K562 (cell line): ENCODE results near the gene LDAH. TPM values are rescaled to one million over a fixed set of nuclear protein-coding genes. Genes with fewer than 3 reads are reported as not detected.

Source experiments
- ATAC-seq: fragments of 200-7000 bp; cut with Tn5 transposase; 3 replicates; pipeline ENCODE4 v1.9.1; 2020; ENCODE audit warnings: moderate library complexity
- BruUV-seq: library from RNA; stranded (reverse); fragments of 400-500 nt; replicated peaks from 2 replicates; lab custom pipeline; 2021; lab: Mats Ljungman, UMichigan
- CTCF ChIA-PET: fragments of 300-600 bp; formaldehyde crosslinking; extraction: SDS; loops from one replicate; lab custom pipeline; 2021; ENCODE audit warnings: low intra/inter-chr PET ratio; lab: Yijun Ruan, JAX
- POLR2A ChIA-PET: fragments of 300-600, 350-650 bp; sonication (Branson Sonifier 250); formaldehyde crosslinking; extraction: SDS; loops from one replicate; lab custom pipeline; 2021; ENCODE audit warnings: antibody characterized with exemption, inconsistent platforms; lab: Yijun Ruan, JAX
- DNase-seq, 4 experiments: peaks; one replicate each; pipeline versions ENCODE4 v3.0.0 to v3.0.0-alpha.2; 2011 to 2018; ENCODE audit warnings: low spot score in 3 of 4, mixed read lengths in 3 of 4; ENCODE audit errors: extremely low read depth in 1 of 4
- FAIRE-seq: peaks from 2 replicates; lab custom pipeline; 2011; peaks lifted over from hg19 to GRCh38; lab: Jason Lieb, UNC
- H2AFZ ChIP-seq: 2 replicates; pipeline ENCODE4 v1.6.0; 2011; ENCODE audit warnings: low read depth, low read length, control low read depth, inconsistent platforms
- H3K27ac ChIP-seq: fragments of 200-600 bp; 3 replicates; pipeline ENCODE4 v1.8.0; 2011; ENCODE audit warnings: low read depth, mild to moderate bottlenecking, control low read depth, inconsistent platforms, low read length, moderate library complexity, mixed read lengths; ENCODE audit errors: extremely low read depth
- H3K27me3 ChIP-seq, 2 experiments: fragments of 300-600 bp in 1 of 2; 2 replicates in 1 of 2; 3 replicates in 1 of 2; pipeline versions ENCODE4 v1.6.0 to v1.8.0; 2011; ENCODE audit warnings: inconsistent platforms in 2 of 2, low read length in 2 of 2, mild to moderate bottlenecking in 1 of 2, mixed read lengths in 1 of 2, moderate library complexity in 1 of 2; ENCODE audit not compliant: control insufficient read depth in 2 of 2, insufficient read depth in 2 of 2
- H3K36me3 ChIP-seq: fragments of 300-600 bp; 3 replicates; pipeline ENCODE4 v1.8.0; 2011; ENCODE audit warnings: mild to moderate bottlenecking, low read length, inconsistent platforms; ENCODE audit not compliant: control insufficient read depth, insufficient read depth
- H3K4me1 ChIP-seq, 2 experiments: fragments of 200-600 bp in 1 of 2; replicated peaks in 1 of 2; 2 replicates in 1 of 2; 3 replicates in 1 of 2; pipeline versions ENCODE4 v1.5.1 to v1.8.0; 2011; ENCODE audit warnings: inconsistent platforms in 2 of 2, low read length in 2 of 2, mild to moderate bottlenecking in 1 of 2, mixed read lengths in 1 of 2, moderate library complexity in 1 of 2; ENCODE audit not compliant: control insufficient read depth in 2 of 2, insufficient read depth in 2 of 2
- H3K4me2 ChIP-seq: 2 replicates; pipeline ENCODE4 v1.6.1; 2011; ENCODE audit warnings: low read length, control low read depth, inconsistent platforms, mixed read lengths; ENCODE audit not compliant: insufficient read depth
- H3K4me3 ChIP-seq: fragments of 200-600 bp; sonication (generic), shearing (Covaris generic); 2 replicates; pipeline ENCODE4 v1.5.1; 2016; ENCODE audit warnings: control low read depth, inconsistent platforms
- H3K79me2 ChIP-seq: fragments of 200-600 bp; 3 replicates; pipeline ENCODE4 v1.8.0; 2011; ENCODE audit warnings: low read length, inconsistent platforms; ENCODE audit not compliant: control insufficient read depth, insufficient read depth
- H3K9ac ChIP-seq, 2 experiments: 2 replicates each; pipeline versions ENCODE4 v1.6.0 to v1.6.1; 2011; ENCODE audit warnings: low read depth in 2 of 2, low read length in 2 of 2, control low read depth in 1 of 2, inconsistent platforms in 1 of 2, mild to moderate bottlenecking in 1 of 2, mixed read lengths in 1 of 2; ENCODE audit not compliant: insufficient read depth in 1 of 2
- H3K9me1 ChIP-seq: one replicate; pipeline ENCODE4 v1.6.0; 2011; ENCODE audit warnings: inconsistent platforms, mild to moderate bottlenecking, low read length, moderate library complexity; ENCODE audit not compliant: control insufficient read depth, insufficient read depth
- H3K9me3 ChIP-seq: replicated peaks from 2 replicates; pipeline ENCODE4 v1.5.1; 2011; ENCODE audit warnings: low read depth, low read length, inconsistent platforms; ENCODE audit not compliant: control insufficient read depth, insufficient read depth
- H4K20me1 ChIP-seq: replicated peaks from 2 replicates; pipeline ENCODE4 v1.6.1; 2011; ENCODE audit warnings: low read length, inconsistent platforms, mixed read lengths; ENCODE audit not compliant: control insufficient read depth, insufficient read depth
- KHSRP ChIP-seq: fragments of 450-650 bp; IDR thresholded peaks from 2 replicates; pipeline ENCODE4 v1.6.1; 2017
- NUFIP1 ChIP-seq: fragments of 450-650 bp; IDR thresholded peaks from 2 replicates; pipeline ENCODE4 v1.6.1; 2018; ENCODE audit not compliant: partially characterized antibody
- RFX7 ChIP-seq: fragments of 250-450 bp; sonication (Bioruptor Pico); IDR thresholded peaks from 2 replicates; pipeline ENCODE4 v1.5.1; 2021; ENCODE audit warnings: mild to moderate bottlenecking
- SPI1 ChIP-seq: IDR thresholded peaks from 2 replicates; pipeline ENCODE4 v1.6.1; 2011; ENCODE audit warnings: low read depth, low read length, control low read depth, borderline replicate concordance
- ZNF212 ChIP-seq: fragments of 450-650 bp; formaldehyde crosslinking; IDR thresholded peaks from 2 replicates; pipeline ENCODE4 v1.4.0; 2020; ENCODE audit warnings: mild to moderate bottlenecking
- ZNF511 ChIP-seq: sonication (generic); formaldehyde crosslinking; IDR thresholded peaks from 2 replicates; pipeline ENCODE4 v1.8.0; 2022; ENCODE audit warnings: mild to moderate bottlenecking, missing genetic modification reagents
- WGBS: fragments of 100-300 bp; shearing (Covaris generic); methylation state at CpG from one replicate; pipeline ENCODE4 v1.1.6; 2016; ENCODE audit warnings: low coverage, mixed read lengths; ENCODE audit not compliant: insufficient coverage; ENCODE audit errors: missing lambda C conversion rate; 5-methylcytosine and 5-hydroxymethylcytosine counted together
- in situ Hi-C: fragments of 300-500 bp; cut with MboI; formaldehyde crosslinking; loops from 4 replicates; pipeline ENCODE4 v1.15.0; 2018; ENCODE audit warnings: inconsistent platforms, mixed read lengths
- intact Hi-C: fragments of 100-400 bp; cut with micrococcal nuclease; formaldehyde crosslinking; loops from 2 replicates; pipeline ENCODE4 v1.14.2; 2022
- polyA plus RNA-seq, 8 experiments: library from polyadenylated mRNA; depleted of rRNA in 4 of 8; stranded (reverse) in 5 of 8; unstranded in 3 of 8; fragments of >200 nt; fragmentation: Nextera tagmentation in 2 of 8; fragmentation: Illumina TruSeq in 1 of 8; extraction: Ambion mirVana in 2 of 8; extraction: Trizol in 1 of 8; gene quantifications; 2 replicates each; pipeline versions ENCODE4 v1.2.1 to v1.2.3, GENCODE V29; 2011 to 2014; ENCODE audit warnings: inconsistent platforms in 1 of 8, missing spikeins in 1 of 8
- total RNA-seq, 7 experiments: library from RNA; depleted of rRNA in 6 of 7; stranded (reverse); fragments of >200 nt in 6 of 7; fragmentation: Illumina TruSeq in 2 of 7; extraction: Trizol in 2 of 7; gene quantifications; 2 replicates each; pipeline versions ENCODE4 v1.2.1 to v1.2.3, GENCODE V29; 2011 to 2021; ENCODE audit warnings: low replicate concordance in 1 of 7

LDAH gene
- total and polyA plus RNA-seq, 9 of the 15 experiments (the other 6 are each of a cell fraction or from before 2014, with no cell fraction given), result 22.3 to 60.1 (median 40.0) TPM

GRCh38 chr2:20678086-20678395, 144.9 kb downstream of the LDAH start:
- peaks cover 3 to 16% of the 10 kb centered on the region in 2 experiments; a peak in 4 of 5 replicates for H3K27me3 ChIP-seq
- ATAC-seq (no peak), DNase-seq (no peak)
- H3K4me1 ChIP-seq, result peaks cover 0 to 3% of the 10 kb centered on the region in 2 experiments; a peak in 1 of 5 replicates
- H3K4me2 ChIP-seq, result no peak overlapping the region
- no peaks in the 10 kb centered on the region for H3K79me2 ChIP-seq
- no peaks in the 10 kb centered on the region for H3K9me3 ChIP-seq
- no peaks in the 10 kb centered on the region; the same call in 1 of the 2 replicates for H4K20me1 ChIP-seq
- in situ Hi-C loops, result no loop called here
- intact Hi-C loops, result no loop called here
- no peak overlapping the region for H3K27ac ChIP-seq
- H3K36me3 ChIP-seq, result peaks cover 7% of the 10 kb centered on the region; the same call in 2 of the 3 replicates
- WGBS, result 63% methylated on average over 1 of the region's 1 CpG
- no peak overlapping the region for H2AFZ ChIP-seq
- H3K9ac ChIP-seq, result no peak overlapping the region
- BruUV-seq, result no TSS peak
- H3K9me1 ChIP-seq, result no peaks in the 10 kb centered on the region
- CTCF ChIA-PET, result no interaction called here
- H3K4me3 ChIP-seq, result no peak overlapping the region
- TF ChIP-seq ZNF511 (CRISPR knock-in tag), result no peak
- TF ChIP-seq KHSRP, result no peak
- TF ChIP-seq SPI1, result no peak
- no peak for TF ChIP-seq RFX7 (CRISPR knock-in tag)
- no peak for TF ChIP-seq ZNF212
- TF ChIP-seq NUFIP1, result no peak
- TF ChIP-seq, all 486 proteins: peak for 0
- no peak for FAIRE-seq
- POLR2A ChIA-PET, result no interaction called here
